Measurements from ENCODE around the gene SYNGR2. TPM values are rescaled to one million over a fixed set of nuclear protein-coding genes. Genes with fewer than 3 reads are reported as not detected.

Gene SYNGR2
- total and polyA plus RNA-seq, 2 donors (not counting 1 experiment from before 2014, with no cell fraction given): 390 to 442 TPM

GRCh38 chr17:78131172-78132083 is 37.0 kb upstream of the SYNGR2 start:
- Mint-ChIP-seq H3K9me3 (ENCODE audit: insufficient read depth) (no peaks in the 10 kb centered on the region), H3K27me3 (no peaks in the 10 kb centered on the region), H3K4me1 (peaks cover 72% of the 10 kb centered on the region), H3K4me3 (peak overlapping the region; percentile 99), H3K27ac (peak overlapping the region; percentile 99)
- TF ChIP-seq CTCF (IDR thresholded peaks at IDR 0.05) (no peak), EZH2 (IDR thresholded peaks at IDR 0.05; ENCODE audit: borderline replicate concordance, insufficient read depth, low read depth, low read length, poor library complexity, severe bottlenecking) (no peak)
- DNase-seq (peak; percentile 69), ATAC-seq (ENCODE audit: low read depth) (no peak)
- Histone ChIP-seq H2AFZ (ENCODE audit: insufficient read depth, low read depth, low read length, poor library complexity, severe bottlenecking) (no peak overlapping the region), H3K4me2 (replicated peaks; ENCODE audit: low read depth, low read length, poor library complexity, severe bottlenecking) (peak overlapping the region; percentile 100), H3K4me3 (ENCODE audit: control extremely low read depth in 1 of 5, extremely low read depth in 1 of 5, insufficient read depth in 1 of 5, low read depth in 2 of 5, low read length in 4 of 5) (peak overlapping the region; percentile 63 to 96 (median 89)), H3K27me3 (replicated peaks in 1 of 4; ENCODE audit: control extremely low read depth in 1 of 4, control insufficient read depth in 3 of 4, insufficient read depth in 4 of 4, low read length in 3 of 4) (no peaks in the 10 kb centered on the region), H3K9me3 (ENCODE audit: control extremely low read depth in 1 of 3, control insufficient read depth in 2 of 3, insufficient read depth in 1 of 3, low read length in 2 of 3) (no peaks in the 10 kb centered on the region), H4K20me1 (ENCODE audit: control insufficient read depth, insufficient read depth, low read length, poor library complexity, severe bottlenecking) (peaks cover 81% of the 10 kb centered on the region), H3K27ac (ENCODE audit: low read length in 2 of 2) (peak overlapping the region; percentile 88 to 92), H3K9ac (ENCODE audit: low read length) (peak overlapping the region; percentile 91), H3K4me1 (ENCODE audit: control insufficient read depth in 2 of 2, insufficient read depth in 2 of 2, low read length in 2 of 2) (peaks cover 54 to 79% of the 10 kb centered on the region in 2 donors), H3K36me3 (replicated peaks in 1 of 2; ENCODE audit: control extremely low read depth in 1 of 2, control insufficient read depth in 1 of 2, extremely low read depth in 1 of 2, insufficient read depth in 2 of 2, low read length in 1 of 2) (peaks cover 0 to 53% of the 10 kb centered on the region in 2 experiments), H3K79me2 (ENCODE audit: control insufficient read depth, insufficient read depth, low read length) (peaks cover 77% of the 10 kb centered on the region)
- ChIA-PET POLR2A (interaction anchor here (0.6 to 22.6 kb wide), 15 partner anchors 8 to 604 kb away, joined by 3 to 432 read pairs (median 5); partner anchors contain the start of gene SYNGR2), CTCF (interaction anchor here (1.0 to 14.1 kb wide), 6 partner anchors 11 to 82 kb away, joined by 3 to 357 read pairs (median 4); partner anchors contain the start of genes SYNGR2 and TK1)
- intact Hi-C loops (cut with micrococcal nuclease): loop anchor here (1.0 to 10.0 kb wide), 8 partner anchors 7 to 1703 kb away; partner anchors contain the start of genes C17orf99, CBX4 and SYNGR2
- WGBS (ENCODE audit: insufficient coverage): under 1% methylated on average over 72 of the region's 74 CpGs

Data from B cell (primary cell).